ENCODE results near the gene PTGIR.

Gene PTGIR

DNA sequence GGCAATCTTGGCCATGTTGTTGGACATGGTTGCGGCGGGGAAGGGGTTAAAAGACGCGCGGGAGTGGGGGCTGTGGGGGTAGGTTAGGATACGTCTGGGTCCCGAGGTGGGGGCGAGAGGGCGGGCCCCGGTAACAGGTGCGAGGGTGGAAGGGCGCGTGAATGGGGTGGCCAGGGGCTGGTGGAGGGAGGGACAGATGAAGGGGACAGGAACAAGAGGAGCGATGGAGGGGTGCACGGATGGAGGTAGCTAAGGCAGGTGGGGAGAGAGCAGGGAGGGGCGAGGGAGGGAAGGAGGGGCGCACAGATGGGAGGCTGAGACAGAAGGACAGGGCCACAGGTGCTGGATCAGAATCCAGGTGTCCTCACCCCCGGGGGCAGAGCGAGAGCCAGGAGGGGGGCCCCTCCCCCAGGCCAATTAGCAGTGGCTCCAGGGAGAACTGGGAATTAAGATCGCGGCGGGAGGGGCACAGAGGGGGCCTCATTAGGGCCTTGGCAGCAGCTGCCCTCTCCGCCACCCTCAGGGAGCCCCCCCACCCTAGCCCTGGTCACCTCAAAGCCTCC is 9.8 kb upstream of the PTGIR start:
- Mint-ChIP-seq H3K27ac (no peak overlapping the region), H3K4me3 (peak overlapping the region; percentile 43 to 72 (median 66)), H3K4me1 (peaks cover 36% of the 10 kb centered on the region), H3K36me3 (ENCODE audit: low read depth) (no peaks in the 10 kb centered on the region), H3K27me3 (ENCODE audit: low read depth) (peaks cover 15% of the 10 kb centered on the region), H3K9me3 (no peaks in the 10 kb centered on the region)
- no peak for TF ChIP-seq CTCF (IDR thresholded peaks at IDR 0.05; ENCODE audit: unreplicated experiment in 3 of 3)

- no peak for TF ChIP-seq CTCF (IDR thresholded peaks at IDR 0.05; ENCODE audit: unreplicated experiment in 3 of 3)
- peak overlapping the region; percentile 66 to 72 (median 72) for H3K4me3 Mint-ChIP-seq
- peak overlapping the region in 1 of 3 experiments; percentile 88 for H3K27ac Mint-ChIP-seq
- peaks cover 15% of the 10 kb centered on the region for H3K27me3 Mint-ChIP-seq (ENCODE audit: low read depth)
- H3K4me1 Mint-ChIP-seq, result peaks cover 37% of the 10 kb centered on the region
- H3K36me3 Mint-ChIP-seq (ENCODE audit: low read depth), result no peaks in the 10 kb centered on the region
- H3K9me3 Mint-ChIP-seq, result no peaks in the 10 kb centered on the region
These were observed 9.3 kb upstream of the PTGIR start for GRCh38 chr19:46634045-46634655.

GRCh38 chr19:46633130-46633529 is 8.2 kb upstream of the PTGIR start:
- H3K4me3 Mint-ChIP-seq, result peak overlapping the region; percentile 66 to 72 (median 72)
- H3K27me3 Mint-ChIP-seq (ENCODE audit: low read depth), result peaks cover 15% of the 10 kb centered on the region
- TF ChIP-seq CTCF (IDR thresholded peaks at IDR 0.05; ENCODE audit: unreplicated experiment in 3 of 3), result no peak
- H3K36me3 Mint-ChIP-seq (ENCODE audit: low read depth), result no peaks in the 10 kb centered on the region
- peaks cover 37% of the 10 kb centered on the region for H3K4me1 Mint-ChIP-seq
- H3K9me3 Mint-ChIP-seq, result no peaks in the 10 kb centered on the region
- peak overlapping the region in 2 of 3 experiments; percentile 66 to 88 for H3K27ac Mint-ChIP-seq

- Mint-ChIP-seq H3K4me3 (peak overlapping the region in 2 of 3 experiments; percentile 4 to 52), H3K27me3 (ENCODE audit: low read depth) (peaks cover 15% of the 10 kb centered on the region), H3K27ac (peak overlapping the region; percentile 78 to 88 (median 85)), H3K4me1 (peaks cover 37% of the 10 kb centered on the region), H3K36me3 (ENCODE audit: low read depth) (no peaks in the 10 kb centered on the region), H3K9me3 (no peaks in the 10 kb centered on the region)
- no peak for TF ChIP-seq CTCF (IDR thresholded peaks at IDR 0.05; ENCODE audit: unreplicated experiment in 3 of 3)
These were observed 6.6 kb upstream of the PTGIR start for GRCh38 chr19:46631481-46631880.

GRCh38 chr19:46630586-46631205 is 5.8 kb upstream of the PTGIR start:
- no peaks in the 10 kb centered on the region for H3K36me3 Mint-ChIP-seq (ENCODE audit: low read depth)
- H3K4me1 Mint-ChIP-seq, result peaks cover 38% of the 10 kb centered on the region
- peak overlapping the region; percentile 78 to 88 (median 85) for H3K27ac Mint-ChIP-seq
- no peak overlapping the region for H3K4me3 Mint-ChIP-seq
- peaks cover 15% of the 10 kb centered on the region for H3K27me3 Mint-ChIP-seq (ENCODE audit: low read depth)
- no peak for TF ChIP-seq CTCF (IDR thresholded peaks at IDR 0.05; ENCODE audit: unreplicated experiment in 3 of 3)
- no peaks in the 10 kb centered on the region for H3K9me3 Mint-ChIP-seq
